SH-SY5Y (cell line): ENCODE results near the gene GSTCD.

ENCODE experiments used
- GATA2 ChIP-seq: IDR thresholded peaks from 2 replicates; pipeline ENCODE4 v1.6.1; 2011; ENCODE audit warnings: mild to moderate bottlenecking, low read depth, low read length
- GATA3 ChIP-seq: IDR thresholded peaks from 2 replicates; pipeline ENCODE4 v1.6.1; 2011; ENCODE audit warnings: low read depth, mild to moderate bottlenecking, low read length, moderate library complexity

- TF ChIP-seq GATA2 = no peak
- no peak for TF ChIP-seq GATA3
These were observed 6.3 kb downstream of the GSTCD start for GRCh38 chr4:105714932-105715331.
